K562 (cell line): ENCODE results near the gene CRB2. TPM values are rescaled to one million over a fixed set of nuclear protein-coding genes. Genes with fewer than 3 reads are reported as not detected.

Source experiments
- DIDO1 ChIP-seq: fragments of 450-650 bp; IDR thresholded peaks from 2 replicates; pipeline ENCODE4 v1.6.1; 2016; ENCODE audit warnings: low read depth, missing biosample characterization, missing genetic modification characterization
- EP300 ChIP-seq: IDR thresholded peaks from 2 replicates; pipeline ENCODE4 v1.6.1; 2012; ENCODE audit warnings: low read length, improper control_type of control experiment
- HDAC8 ChIP-seq: fragments of 450-650 bp; IDR thresholded peaks from 2 replicates; pipeline ENCODE4 v1.6.1; 2016; ENCODE audit warnings: mild to moderate bottlenecking, missing genetic modification characterization, moderate library complexity, missing compliant biosample characterization
- L3MBTL2 ChIP-seq: fragments of 450-650 bp; IDR thresholded peaks from 2 replicates; pipeline ENCODE4 v1.6.1; 2016; ENCODE audit warnings: mild to moderate bottlenecking, moderate library complexity
- NCOA1 ChIP-seq: fragments of 450-650 bp; IDR thresholded peaks from 2 replicates; pipeline ENCODE4 v1.6.1; 2016; ENCODE audit warnings: low read depth
- PCBP1 ChIP-seq: fragments of 200-400 bp; formaldehyde crosslinking; IDR thresholded peaks from 2 replicates; pipeline ENCODE4 v1.6.1; 2018; ENCODE audit warnings: mild to moderate bottlenecking, low read depth, low read length; ENCODE audit not compliant: poor library complexity, severe bottlenecking
- PHB ChIP-seq: fragments of 250-450 bp; sonication (Bioruptor Pico); IDR thresholded peaks from 2 replicates; pipeline ENCODE4 v1.5.0; 2021
- POLR3A ChIP-seq: IDR thresholded peaks from 2 replicates; pipeline ENCODE4 v1.6.1; 2011; ENCODE audit warnings: borderline replicate concordance, mild to moderate bottlenecking, moderate library complexity; ENCODE audit not compliant: insufficient read length, insufficient read depth; ENCODE audit errors: extremely low read depth
- PTTG1 ChIP-seq: fragments of 450-650 bp; IDR thresholded peaks from 2 replicates; pipeline ENCODE4 v1.6.1; 2016; ENCODE audit warnings: low read depth, mild to moderate bottlenecking, missing genetic modification characterization, missing compliant biosample characterization
- SAFB ChIP-seq: fragments of 200-400 bp; formaldehyde crosslinking; IDR thresholded peaks from 2 replicates; pipeline ENCODE4 v1.6.1; 2017; ENCODE audit warnings: low read depth, low read length, borderline replicate concordance
- SRSF1 ChIP-seq: fragments of 200-400 bp; formaldehyde crosslinking; IDR thresholded peaks from 2 replicates; pipeline ENCODE4 v1.6.1; 2017; ENCODE audit warnings: mild to moderate bottlenecking, low read depth, low read length, moderate library complexity
- ZNF668 ChIP-seq: fragments of 250-450 bp; sonication (Bioruptor Pico); IDR thresholded peaks from 2 replicates; pipeline ENCODE4 v1.8.0; 2022; ENCODE audit warnings: mild to moderate bottlenecking, inconsistent platforms
- polyA plus RNA-seq, 8 experiments: library from polyadenylated mRNA; depleted of rRNA in 4 of 8; stranded (reverse) in 5 of 8; unstranded in 3 of 8; fragments of >200 nt; fragmentation: Nextera tagmentation in 2 of 8; fragmentation: Illumina TruSeq in 1 of 8; extraction: Ambion mirVana in 2 of 8; extraction: Trizol in 1 of 8; gene quantifications; 2 replicates each; pipeline versions ENCODE4 v1.2.1 to v1.2.3, GENCODE V29; 2011 to 2014; ENCODE audit warnings: inconsistent platforms in 1 of 8, missing spikeins in 1 of 8
- total RNA-seq, 7 experiments: library from RNA; depleted of rRNA in 6 of 7; stranded (reverse); fragments of >200 nt in 6 of 7; fragmentation: Illumina TruSeq in 2 of 7; extraction: Trizol in 2 of 7; gene quantifications; 2 replicates each; pipeline versions ENCODE4 v1.2.1 to v1.2.3, GENCODE V29; 2011 to 2021; ENCODE audit warnings: low replicate concordance in 1 of 7
- TF ChIP-seq, protein P1 (sequence below): IDR thresholded peaks from 3 replicates; pipeline ENCODE4 v1.6.1; 2011; ENCODE audit warnings: borderline replicate concordance, mild to moderate bottlenecking, moderate library complexity; ENCODE audit not compliant: insufficient read length; ENCODE audit errors: extremely low read depth
- TF ChIP-seq, protein P2 (sequence below): fragments of 450-650 bp; conservative IDR thresholded peaks from 2 replicates; pipeline ENCODE4 v1.6.1; 2016; ENCODE audit warnings: missing genetic modification characterization, low read depth, mild to moderate bottlenecking, control low read depth, missing compliant biosample characterization
- TF ChIP-seq, protein P3 (sequence below), 3 experiments: fragments of 200-800 bp in 1 of 3; sonication (Bioruptor generic) in 1 of 3; sonication (generic) in 1 of 3; formaldehyde crosslinking in 1 of 3; IDR thresholded peaks; 2 replicates each; pipeline versions ENCODE4 v1.6.1 to v1.8.0; 2016 to 2022; ENCODE audit warnings: mild to moderate bottlenecking in 2 of 3, missing compliant biosample characterization in 2 of 3, missing genetic modification characterization in 2 of 3, missing genetic modification reagents in 1 of 3
- TF ChIP-seq, protein P4 (sequence below): fragments of 250-450 bp; sonication (Bioruptor Pico); IDR thresholded peaks from 2 replicates; pipeline ENCODE4 v1.5.0; 2020; ENCODE audit warnings: mild to moderate bottlenecking, borderline replicate concordance

The CRB2 gene
- total and polyA plus RNA-seq, 9 of the 15 experiments (the other 6 are each of a cell fraction or from before 2014, with no cell fraction given), result 0.13 to 1.2 (median 0.25) TPM; not detected in 2

DNA sequence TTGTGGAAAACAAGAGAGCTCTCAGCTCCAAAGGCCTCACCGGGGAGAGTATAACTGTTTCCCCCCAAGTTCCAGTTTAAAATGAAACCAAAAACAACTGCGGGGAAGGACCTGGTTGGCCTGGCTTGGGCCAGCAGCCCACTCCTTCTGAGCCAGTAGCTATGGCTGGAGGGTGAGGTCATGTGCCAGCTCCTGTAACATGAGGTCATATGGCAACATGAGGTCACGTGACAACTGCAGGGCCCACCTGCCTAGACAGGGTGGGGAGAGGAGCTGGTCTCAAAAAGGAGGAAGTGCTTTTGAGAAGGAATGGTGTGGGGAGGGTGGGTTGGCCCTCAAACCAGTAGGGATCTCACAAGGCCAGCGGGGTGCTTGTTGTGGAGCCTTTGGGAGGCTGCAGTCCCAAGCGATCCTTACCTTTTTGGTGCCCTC, 29.3 kb upstream of the CRB2 start (continued):
- TF ChIP-seq L3MBTL2 (peak; percentile 92), SAFB (no peak), PTTG1 (tag) (no peak), SRSF1 (no peak), PHB (no peak), PCBP1 (no peak), NCOA1 (no peak), EP300 (0 out of 2 replicates have a peak, but pooled peaks have one; percentile 13), POLR3A (no peak), DIDO1 (no peak), ZNF668 (CRISPR knock-in tag) (no peak), HDAC8 (tag) (0 out of 2 replicates have a peak, but pooled peaks have one; percentile 67)
- TF ChIP-seq, protein P1, sequence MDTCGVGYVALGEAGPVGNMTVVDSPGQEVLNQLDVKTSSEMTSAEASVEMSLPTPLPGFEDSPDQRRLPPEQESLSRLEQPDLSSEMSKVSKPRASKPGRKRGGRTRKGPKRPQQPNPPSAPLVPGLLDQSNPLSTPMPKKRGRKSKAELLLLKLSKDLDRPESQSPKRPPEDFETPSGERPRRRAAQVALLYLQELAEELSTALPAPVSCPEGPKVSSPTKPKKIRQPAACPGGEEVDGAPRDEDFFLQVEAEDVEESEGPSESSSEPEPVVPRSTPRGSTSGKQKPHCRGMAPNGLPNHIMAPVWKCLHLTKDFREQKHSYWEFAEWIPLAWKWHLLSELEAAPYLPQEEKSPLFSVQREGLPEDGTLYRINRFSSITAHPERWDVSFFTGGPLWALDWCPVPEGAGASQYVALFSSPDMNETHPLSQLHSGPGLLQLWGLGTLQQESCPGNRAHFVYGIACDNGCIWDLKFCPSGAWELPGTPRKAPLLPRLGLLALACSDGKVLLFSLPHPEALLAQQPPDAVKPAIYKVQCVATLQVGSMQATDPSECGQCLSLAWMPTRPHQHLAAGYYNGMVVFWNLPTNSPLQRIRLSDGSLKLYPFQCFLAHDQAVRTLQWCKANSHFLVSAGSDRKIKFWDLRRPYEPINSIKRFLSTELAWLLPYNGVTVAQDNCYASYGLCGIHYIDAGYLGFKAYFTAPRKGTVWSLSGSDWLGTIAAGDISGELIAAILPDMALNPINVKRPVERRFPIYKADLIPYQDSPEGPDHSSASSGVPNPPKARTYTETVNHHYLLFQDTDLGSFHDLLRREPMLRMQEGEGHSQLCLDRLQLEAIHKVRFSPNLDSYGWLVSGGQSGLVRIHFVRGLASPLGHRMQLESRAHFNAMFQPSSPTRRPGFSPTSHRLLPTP, result no peak
- TF ChIP-seq, protein P2, sequence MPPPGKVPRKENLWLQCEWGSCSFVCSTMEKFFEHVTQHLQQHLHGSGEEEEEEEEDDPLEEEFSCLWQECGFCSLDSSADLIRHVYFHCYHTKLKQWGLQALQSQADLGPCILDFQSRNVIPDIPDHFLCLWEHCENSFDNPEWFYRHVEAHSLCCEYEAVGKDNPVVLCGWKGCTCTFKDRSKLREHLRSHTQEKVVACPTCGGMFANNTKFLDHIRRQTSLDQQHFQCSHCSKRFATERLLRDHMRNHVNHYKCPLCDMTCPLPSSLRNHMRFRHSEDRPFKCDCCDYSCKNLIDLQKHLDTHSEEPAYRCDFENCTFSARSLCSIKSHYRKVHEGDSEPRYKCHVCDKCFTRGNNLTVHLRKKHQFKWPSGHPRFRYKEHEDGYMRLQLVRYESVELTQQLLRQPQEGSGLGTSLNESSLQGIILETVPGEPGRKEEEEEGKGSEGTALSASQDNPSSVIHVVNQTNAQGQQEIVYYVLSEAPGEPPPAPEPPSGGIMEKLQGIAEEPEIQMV, result no peak
- TF ChIP-seq, protein P3, sequence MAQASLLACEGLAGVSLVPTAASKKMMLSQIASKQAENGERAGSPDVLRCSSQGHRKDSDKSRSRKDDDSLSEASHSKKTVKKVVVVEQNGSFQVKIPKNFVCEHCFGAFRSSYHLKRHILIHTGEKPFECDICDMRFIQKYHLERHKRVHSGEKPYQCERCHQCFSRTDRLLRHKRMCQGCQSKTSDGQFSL (CRISPR knock-in tag; IDR thresholded peaks at IDR 0.05), result peak; percentile 50; the same call in 1 of the 2 replicates
- TF ChIP-seq, protein P3 (tag; IDR thresholded peaks at IDR 0.05), result no peak
- TF ChIP-seq, protein P4, sequence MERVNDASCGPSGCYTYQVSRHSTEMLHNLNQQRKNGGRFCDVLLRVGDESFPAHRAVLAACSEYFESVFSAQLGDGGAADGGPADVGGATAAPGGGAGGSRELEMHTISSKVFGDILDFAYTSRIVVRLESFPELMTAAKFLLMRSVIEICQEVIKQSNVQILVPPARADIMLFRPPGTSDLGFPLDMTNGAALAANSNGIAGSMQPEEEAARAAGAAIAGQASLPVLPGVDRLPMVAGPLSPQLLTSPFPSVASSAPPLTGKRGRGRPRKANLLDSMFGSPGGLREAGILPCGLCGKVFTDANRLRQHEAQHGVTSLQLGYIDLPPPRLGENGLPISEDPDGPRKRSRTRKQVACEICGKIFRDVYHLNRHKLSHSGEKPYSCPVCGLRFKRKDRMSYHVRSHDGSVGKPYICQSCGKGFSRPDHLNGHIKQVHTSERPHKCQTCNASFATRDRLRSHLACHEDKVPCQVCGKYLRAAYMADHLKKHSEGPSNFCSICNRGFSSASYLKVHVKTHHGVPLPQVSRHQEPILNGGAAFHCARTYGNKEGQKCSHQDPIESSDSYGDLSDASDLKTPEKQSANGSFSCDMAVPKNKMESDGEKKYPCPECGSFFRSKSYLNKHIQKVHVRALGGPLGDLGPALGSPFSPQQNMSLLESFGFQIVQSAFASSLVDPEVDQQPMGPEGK (CRISPR knock-in tag), result no peak
